A673 (cell line): ENCODE data around the gene JMJD8.

Experiments
- CTCF ChIP-seq: fragments of 300-800, 200-600 bp; sonication (generic); conservative IDR thresholded peaks from 2 replicates; pipeline ENCODE4 v1.5.1; 2017; ENCODE audit warnings: low read depth, mild to moderate bottlenecking, antibody characterized with exemption, low read length, moderate library complexity, mixed read lengths
- EZH2 ChIP-seq: fragments of 200-600 bp; sonication (generic); IDR thresholded peaks from 2 replicates; pipeline ENCODE4 v1.6.1; 2017; ENCODE audit warnings: borderline replicate concordance, low read depth, mild to moderate bottlenecking, mixed read lengths, antibody characterized with exemption, low read length; ENCODE audit not compliant: poor library complexity, severe bottlenecking

DNA sequence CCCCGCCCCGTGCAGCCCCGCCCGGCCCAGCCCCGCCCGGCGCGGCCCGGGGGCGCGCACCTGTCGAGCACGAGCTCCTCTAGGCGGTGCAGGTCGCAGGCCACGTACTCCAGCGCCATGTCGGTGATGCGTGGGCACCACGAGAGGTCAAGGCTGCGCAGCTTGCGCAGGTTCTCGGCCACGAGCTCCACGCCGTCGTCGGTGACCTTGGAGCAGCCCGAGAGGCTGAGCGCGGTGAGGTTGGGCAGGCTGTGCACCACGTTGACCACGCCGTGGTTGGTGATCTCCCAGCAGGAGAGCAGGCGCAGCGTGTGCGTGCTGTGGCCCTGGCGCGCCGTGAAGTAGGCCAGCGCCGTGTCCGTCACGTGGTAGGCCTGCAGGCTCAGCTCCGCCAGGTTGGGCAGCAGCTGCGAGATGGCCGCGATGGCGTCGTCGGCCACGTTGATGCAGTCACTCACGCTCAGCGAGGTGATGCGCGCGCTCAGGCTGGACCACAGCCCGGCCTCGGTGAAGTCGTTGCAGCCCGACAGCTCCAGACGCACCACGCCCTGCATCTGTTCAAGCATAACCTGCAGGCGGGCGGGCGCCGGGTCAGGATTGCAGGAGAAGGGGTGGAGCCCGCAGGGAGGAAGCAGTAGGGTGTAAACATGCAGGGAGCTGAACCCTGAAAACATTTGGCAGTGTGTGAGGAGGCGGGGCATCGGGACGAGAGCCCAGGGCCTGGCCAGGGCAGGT is 11.4 kb upstream of the JMJD8 start:
- TF ChIP-seq CTCF = no peak
- TF ChIP-seq EZH2 = no peak
